HL-60/S4 treated with retinoic acid at 250 ng/mL for 4 days and 3 days (cell line): Measurements from ENCODE around the gene TPH2.

ENCODE experiments used
- in situ Hi-C: fragments of 300-500 bp; cut with MboI; formaldehyde crosslinking; loops from 2 replicates; pipeline ENCODE4 v1.7.0; 2022; ENCODE audit warnings: low sequenced_read_pairs

Gene TPH2

DNA sequence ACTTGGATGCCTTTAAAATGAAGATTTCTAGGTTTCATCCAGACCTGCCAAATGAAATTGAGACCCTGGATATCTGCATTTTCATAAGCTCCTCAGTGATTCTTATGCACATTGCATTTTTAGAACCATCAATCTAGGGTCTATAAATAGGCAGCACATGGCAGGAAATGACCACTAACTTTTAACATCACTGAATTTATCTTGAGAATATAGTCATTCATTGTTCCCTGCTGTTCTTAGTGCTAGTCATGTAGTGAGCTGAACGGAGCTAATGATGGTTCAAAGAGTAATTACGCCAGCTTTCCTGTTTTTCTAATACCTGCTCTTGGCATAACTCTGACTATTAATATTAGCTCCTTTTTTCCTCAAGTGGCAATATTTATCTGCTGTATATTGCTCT is 91.6 kb downstream of the TPH2 start:
- in situ Hi-C loops: no loop called here

DNA sequence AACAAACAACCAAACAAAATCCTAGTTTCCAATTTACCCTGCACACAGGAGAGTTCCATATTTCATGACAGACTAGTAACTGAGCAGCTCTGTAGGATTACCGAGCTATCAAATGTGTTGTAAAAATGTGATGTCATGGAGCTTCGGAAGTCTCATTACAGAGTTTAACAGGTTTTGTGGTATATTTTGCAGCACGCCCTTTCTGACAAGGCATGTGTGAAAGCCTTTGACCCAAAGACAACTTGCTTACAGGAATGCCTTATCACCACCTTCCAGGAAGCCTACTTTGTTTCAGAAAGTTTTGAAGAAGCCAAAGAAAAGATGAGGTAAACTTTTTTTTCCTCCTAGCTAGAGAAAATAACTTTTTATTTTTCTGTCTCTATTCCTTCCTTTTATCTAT is 92.4 kb downstream of the TPH2 start:
- in situ Hi-C loops: no loop called here

DNA sequence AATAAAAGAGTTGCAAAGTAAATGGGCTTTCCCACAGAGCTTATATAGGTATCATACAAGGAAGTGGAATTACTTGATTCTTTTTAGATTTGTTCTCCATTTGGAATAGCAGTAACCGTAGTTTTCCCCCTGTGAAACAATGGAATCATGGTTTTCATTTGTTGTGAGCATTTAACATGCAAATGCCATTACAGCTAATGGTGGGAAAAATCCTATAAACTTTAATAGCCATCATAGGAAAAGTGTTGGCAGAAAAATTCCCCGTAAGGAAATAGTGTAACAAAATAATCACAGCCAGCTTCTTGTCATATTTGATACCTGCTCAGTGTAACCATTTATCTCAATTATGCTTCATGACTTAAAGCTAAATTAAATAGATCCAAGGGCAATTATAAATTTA is 95.3 kb downstream of the TPH2 start:
- in situ Hi-C loops: no loop called here

DNA sequence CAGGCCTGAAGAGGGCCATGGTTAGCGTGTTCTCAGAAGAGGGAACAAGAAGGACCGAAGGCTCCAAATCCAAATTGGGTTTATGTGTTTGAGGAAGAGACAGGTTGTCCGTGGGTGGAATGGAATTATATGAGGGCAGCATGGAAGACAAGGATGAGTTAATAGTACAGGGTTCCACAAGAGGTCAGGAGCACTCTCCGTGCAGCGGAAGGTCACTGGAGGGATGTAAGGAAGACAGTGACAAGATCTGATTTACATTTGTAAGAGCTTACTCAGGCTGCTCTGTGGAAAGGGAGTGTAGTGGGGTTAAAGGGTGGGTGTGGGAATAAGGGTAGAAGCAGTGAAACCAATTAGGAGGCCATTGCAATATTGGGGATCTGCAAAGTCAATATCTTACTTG is 97.0 kb downstream of the TPH2 start:
- in situ Hi-C loops: no loop called here

DNA sequence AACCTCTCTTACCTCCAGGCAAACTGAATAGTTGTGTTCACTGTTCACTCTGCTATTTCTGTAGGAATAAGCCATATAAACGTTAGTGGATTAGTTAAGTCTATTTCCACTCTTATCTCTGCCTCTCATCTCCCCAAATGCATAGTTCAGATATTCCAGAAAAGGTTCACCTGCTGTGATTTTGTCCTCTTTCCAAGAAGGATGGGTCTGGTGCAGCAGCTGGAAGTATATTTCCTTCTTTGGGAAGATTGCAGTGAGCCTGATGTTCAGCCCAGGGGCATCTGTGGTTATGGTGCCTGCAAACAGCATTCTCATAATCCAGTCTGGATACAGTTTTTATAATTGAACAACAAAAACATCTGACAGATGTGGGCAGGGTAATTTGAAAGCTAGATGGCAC is 97.7 kb downstream of the TPH2 start:
- in situ Hi-C loops: no loop called here

DNA sequence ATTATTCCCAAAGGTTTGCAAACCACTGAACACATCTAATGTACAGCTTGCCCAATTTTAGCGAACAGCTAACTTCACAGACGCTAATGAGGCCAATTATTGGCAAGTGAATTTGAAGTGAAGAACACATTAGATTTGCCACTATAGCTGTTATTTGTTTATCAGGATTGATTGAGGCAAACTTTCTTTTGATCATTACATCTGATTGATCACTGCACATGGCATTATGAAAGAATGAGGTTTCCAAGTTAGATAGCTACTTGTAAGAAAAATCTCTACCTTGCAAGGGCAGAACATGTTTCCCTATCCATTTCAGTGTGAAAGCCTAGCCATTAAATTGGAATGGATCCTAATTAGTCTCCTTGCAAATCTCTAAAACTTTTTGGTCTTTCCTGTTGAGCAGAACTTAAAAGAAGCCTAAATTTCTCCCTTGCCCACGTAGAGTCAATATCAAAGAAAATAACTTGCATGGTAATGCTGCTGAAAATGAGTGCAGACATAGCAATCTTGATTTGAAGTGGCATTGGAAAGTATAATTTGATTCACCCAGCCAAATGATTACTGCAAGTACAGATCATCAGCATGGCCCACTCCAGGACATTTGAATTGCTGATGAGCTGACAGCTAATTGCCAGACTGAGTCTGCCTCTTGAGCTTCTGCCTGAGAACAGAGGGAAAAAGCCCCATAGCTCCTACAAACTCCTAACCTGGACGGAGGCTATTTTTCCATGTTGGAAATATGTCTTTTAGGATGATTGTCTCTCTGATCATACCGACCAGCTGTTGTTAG is 98.6 kb downstream of the TPH2 start:
- in situ Hi-C loops: no loop called here

DNA sequence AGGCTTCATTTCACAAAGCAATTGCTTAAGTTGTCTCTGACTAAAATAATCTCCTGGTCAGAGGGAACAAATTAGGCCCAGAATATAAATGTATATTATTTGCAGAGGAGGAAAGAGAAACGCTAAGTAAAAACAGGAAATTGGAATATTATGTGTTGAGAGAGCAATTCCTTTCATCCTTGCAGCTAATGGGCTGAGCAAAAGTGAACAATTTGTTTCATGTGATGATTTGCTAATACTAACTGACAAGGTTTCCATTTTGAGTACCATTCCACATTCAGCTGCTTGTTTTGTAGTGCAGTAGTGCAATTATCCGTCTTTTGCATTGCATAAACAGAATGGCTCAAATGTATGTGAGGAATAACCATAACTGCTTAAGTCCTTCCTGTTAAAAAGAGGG is 103.2 kb downstream of the TPH2 start:
- in situ Hi-C loops: no loop called here

DNA sequence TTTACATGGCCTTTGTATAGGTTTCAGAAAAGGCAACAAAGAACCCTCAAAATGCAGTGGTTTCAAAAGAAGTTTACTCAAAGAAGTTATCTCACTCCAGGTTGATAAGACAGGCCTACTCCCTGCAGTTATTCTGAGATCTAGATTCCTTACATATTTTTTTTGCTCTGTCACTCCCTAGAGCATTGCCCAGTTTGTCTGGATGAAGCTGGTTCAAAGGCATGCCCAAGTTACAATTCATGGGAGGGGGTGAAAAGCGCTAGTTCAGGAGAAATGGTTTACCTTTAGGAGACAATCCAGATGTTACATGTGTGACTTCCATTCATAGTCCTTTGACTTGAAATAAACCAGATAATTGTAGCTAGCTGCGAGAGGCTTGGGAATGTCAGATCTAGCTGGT is 115.0 kb downstream of the TPH2 start:
- in situ Hi-C loops: no loop called here

DNA sequence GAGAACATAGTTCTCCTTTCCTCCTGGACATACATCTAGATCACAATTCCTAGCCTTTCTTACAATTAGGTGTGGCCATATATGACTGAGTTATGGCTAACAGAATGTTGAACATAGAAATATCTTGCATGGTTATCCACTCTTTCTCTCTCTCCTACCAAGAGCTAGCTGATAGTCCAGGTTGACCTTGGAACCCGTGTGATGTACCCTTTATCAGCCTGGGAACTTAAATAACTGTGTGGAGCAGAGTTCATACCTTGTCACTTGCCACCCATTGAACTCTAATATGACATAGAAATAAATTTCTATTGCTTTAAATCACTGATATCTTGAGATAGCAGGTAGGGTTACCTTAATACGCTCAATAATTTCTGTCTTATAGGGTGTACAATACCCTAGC is 115.9 kb downstream of the TPH2 start:
- in situ Hi-C loops: no loop called here

DNA sequence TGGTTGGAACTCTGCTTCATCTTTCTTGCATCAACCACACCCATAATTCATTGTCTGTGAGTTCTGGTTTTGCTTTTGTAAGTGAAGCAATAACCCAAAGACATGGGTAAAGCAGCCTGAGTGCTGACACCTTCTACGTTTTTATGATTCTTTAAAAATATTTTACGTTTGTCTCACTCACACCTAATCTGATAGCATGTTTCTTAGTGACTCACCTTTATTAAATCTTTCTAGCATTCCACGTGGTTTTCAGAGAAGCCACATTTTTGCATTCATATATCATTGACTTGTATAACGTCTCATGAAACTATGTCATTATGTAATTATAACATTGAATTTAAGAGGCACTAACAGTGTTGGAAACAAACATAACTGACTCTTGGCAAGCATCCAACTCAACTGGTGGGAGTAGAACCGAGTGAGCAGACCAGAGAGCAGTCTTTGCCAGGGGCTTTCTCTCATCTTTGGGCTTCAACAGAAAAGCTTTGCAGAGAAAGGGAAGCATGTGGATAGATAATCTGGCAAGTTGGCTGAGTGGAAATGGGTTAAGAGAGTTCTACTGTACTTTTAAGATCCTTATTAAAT is 118.8 kb downstream of the TPH2 start:
- in situ Hi-C loops: no loop called here

DNA sequence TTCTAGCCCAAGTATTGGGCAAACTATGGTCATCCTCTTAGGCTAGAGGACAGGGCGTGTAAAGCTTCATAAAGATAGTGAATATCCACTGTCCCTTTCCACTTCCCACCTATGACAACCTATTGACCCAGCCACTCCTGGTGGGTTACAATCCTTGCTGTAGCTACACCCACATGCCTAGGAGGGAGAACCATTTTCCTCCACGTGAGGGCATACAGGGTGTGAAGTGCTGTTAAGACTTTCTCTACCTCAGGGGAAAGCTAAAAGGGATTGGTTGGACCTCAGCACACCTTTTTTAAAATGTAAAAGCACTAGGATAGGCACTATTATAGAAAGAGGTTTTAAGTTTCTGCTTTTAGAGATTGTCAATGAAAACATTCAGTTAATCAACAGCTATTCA is 124.4 kb downstream of the TPH2 start:
- in situ Hi-C loops: no loop called here

DNA sequence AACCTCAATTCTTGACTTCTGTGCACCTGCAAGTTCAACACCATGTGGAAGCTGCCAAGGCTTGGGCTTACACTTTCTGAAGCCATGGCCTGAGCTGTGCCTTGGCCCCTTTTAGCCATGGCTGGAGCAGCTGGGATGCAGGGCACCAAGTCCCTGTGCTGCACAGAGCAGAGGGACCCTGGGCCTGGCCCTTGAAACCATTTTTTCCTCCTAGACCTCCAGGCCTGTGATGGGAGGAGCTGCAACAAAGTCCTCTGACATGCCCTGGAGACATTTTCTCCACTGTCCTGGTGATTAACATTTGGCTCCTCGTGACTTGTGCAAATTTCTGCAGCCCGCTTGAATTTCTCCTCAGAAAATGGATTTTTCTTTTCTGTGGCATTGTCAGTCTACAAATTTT is 132.4 kb downstream of the TPH2 start:
- in situ Hi-C loops: no loop called here

DNA sequence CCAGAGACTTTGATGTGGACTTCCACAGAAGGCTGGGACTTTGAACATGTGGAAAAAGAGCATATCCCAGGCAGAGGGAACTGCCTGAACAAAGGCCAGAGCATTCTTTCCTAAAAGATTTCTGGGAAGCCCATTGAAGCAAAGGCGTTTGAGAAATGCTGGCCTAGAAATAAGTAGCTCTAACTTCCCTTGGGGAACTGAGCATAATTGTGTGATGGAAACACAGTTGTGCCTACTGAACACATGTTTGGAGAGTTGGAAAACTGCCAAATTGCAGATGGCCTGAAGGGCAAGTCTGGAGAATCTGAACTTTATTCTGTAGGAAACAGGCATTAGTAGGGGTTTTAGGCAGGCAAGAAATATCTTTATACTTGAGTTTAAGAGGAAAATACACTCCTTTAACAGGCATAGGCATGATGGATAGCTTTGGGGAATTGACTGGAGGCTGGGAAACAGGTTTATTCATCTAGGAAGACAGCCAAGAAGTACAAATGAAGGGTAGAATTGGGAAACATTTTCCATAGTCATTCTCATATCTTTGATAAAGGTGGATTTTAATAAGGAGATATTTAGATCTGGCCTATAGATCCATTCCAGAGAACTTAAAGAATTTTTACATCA is 134.1 kb downstream of the TPH2 start:
- in situ Hi-C loops: no loop called here

DNA sequence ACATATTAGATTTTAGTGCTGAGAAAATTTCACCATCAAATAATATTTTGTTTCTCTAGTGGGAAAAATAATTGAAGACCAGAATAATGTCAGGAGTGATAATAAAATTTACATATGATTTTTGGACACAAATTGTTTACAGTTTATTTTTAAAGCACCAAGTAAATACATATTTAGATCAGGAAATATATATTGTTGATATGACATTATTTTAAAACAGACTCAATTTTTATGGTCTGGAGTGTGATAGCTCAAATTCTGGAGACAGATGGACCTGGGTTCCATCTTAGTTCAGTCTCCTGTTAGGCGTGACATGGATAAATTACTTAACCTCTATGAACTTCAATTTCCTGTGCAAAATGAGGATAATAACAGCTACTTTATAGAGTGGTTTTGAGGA is 135.4 kb downstream of the TPH2 start:
- in situ Hi-C loops: no loop called here

DNA sequence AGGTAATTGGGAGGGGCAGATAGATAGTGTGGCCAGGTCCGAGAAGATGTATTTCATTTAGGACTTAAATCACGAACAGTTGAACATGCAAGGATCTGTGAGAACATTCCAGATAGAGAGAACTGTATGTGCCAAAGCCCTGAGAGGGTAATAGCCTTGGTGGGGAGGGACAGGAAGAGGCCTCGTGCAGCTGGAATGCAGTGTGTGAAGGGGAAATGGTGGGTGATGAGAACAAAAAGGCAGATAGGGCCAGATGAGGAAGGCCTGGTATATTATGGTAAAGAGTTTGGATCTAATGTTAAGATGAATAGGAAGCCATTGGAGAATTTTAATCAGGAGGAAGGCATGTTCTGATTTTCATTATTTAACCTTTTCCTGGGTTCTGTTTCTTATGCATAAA is 136.3 kb downstream of the TPH2 start:
- in situ Hi-C loops: no loop called here

DNA sequence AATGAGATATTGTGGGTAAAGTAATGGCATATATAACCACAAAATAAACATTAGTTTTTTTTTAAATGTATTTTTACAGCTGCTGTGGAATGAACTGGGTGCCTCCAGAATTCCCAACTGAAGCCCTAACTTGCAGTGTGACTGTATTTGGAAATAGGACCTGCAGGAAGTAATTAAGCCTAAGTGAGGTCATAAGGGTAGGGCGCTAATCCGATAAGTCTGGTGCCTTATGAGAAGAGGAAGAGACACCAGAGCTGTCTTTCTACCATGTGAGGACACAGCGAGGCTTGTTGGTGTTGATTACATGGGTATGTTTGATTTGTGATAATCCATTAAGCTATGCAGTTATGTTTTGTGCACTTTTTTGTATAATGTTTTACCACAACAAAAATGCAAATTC is 136.8 kb downstream of the TPH2 start:
- in situ Hi-C loops: no loop called here

DNA sequence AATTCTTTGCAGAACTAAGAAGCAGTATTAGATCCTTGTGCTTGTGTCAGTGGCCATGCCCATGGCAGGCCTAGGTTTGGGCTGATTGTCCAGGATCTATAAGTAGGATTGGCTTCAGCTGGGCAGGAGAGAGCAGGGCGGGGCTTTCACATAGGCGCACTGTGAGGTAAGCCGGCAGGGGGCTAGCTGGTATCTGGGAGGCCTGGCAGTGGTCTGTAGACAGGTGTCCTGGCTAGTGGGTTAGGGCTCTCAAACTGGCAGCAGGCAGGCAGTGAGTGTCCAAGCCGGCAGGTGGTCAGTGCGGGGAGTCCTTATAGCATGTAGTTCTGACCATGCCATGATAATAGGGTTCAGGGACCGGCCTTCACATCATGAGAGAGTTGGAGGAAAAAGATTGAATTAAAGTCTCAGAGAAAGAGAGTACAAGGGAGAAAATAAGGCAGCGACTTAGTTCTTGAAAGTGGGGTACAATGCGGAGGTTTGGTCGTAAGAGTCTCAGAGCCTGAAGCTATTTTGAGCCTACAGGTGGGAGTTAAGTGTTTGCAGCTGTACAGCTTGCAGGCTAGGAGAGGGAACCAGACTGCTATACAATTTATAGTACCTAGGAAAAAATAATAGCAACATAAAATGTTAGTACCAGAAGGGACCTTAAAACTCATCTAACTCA is 137.4 kb downstream of the TPH2 start:
- in situ Hi-C loops: no loop called here

DNA sequence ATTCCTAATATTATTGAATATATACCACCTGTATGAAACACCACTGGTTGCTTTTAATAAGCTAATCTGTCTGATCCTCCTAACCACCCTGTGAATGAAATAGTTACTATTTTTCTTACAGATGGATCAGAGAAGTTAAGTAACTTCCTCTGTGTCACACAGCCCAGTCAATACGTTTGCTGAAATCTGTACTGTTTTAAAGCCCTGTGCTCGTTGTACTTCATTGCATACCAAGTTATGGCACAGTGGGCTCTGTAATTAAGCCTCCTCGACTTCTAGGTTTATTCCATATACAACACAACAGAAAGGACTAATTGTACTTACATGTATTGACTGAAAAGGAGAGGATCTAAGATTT is 137.9 kb downstream of the TPH2 start:
- in situ Hi-C loops: no loop called here

DNA sequence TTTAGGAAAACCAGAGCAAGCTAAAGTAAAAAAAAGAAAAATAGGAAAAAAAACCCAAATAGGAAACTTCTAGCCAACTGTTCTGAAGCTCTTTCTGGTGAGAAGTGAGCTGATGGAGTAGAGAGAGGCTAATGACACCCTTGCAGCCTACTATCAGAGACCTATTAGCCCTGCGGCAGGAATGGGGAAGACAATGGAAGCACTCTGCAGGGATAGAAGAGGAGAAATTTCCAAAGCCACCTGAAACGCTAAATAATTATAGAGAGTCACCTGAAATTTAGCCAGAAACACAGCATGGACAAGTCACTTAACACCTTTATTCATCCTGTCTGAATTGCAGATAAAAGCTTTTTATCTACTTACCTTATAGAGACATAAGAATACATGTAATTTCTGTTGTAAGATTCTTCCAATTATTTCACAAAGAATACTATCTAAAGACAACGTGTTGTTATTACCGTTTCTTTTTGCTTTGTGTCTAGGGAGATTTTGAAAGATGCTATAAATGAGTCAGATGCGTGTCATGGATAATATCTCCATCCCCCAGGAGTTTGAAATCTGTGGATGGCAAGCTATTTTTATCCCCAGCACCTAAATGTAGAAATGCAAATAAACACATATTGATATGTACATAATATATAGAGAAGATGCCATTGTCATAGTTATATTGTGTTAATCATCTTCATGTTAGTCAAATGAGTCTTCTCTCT is 138.6 kb downstream of the TPH2 start:
- in situ Hi-C loops: no loop called here

DNA sequence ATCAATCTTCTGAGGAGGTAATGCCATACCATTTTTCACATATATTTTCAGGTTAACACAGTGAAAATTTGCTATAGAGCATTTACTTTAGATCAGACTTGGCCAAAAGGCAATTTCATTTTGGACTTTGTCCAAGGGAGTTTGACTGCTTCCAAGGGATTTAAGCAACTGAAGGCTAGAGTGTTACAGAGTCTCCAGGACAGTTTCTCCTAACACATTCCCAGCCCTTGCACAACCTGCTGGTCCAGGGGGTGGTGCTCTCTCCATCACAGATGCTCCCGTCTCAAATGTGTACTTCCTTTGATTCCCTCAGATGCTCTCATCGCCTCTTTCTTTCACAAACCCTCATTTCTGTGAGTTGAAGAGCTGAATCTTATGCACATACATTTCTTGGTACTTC is 143.1 kb downstream of the TPH2 start:
- in situ Hi-C loops: no loop called here
